Fibroblast of pulmonary artery (primary cell): ENCODE data around the gene ENTREP1.
"Not testable (repeated sequence)": the region's sequence is repeated elsewhere in the genome, so short reads cannot be mapped to it uniquely, and the experiment has no call there.

ENCODE experiments used
- DNase-seq: peaks from one replicate; pipeline ENCODE4 v3.0.0-alpha.2; 2010; ENCODE audit warnings: low read depth
- H3K4me3 ChIP-seq: replicated peaks from 2 replicates; pipeline ENCODE4 v1.5.1; 2011; ENCODE audit warnings: low read depth, mild to moderate bottlenecking, control low read depth, low read length, moderate library complexity
- CTCF ChIP-seq: IDR thresholded peaks from 2 replicates; pipeline ENCODE4 v1.5.1; 2011; ENCODE audit warnings: mild to moderate bottlenecking, control low read depth, low read length, inconsistent platforms; ENCODE audit errors: missing control alignments

ENTREP1 gene

DNA sequence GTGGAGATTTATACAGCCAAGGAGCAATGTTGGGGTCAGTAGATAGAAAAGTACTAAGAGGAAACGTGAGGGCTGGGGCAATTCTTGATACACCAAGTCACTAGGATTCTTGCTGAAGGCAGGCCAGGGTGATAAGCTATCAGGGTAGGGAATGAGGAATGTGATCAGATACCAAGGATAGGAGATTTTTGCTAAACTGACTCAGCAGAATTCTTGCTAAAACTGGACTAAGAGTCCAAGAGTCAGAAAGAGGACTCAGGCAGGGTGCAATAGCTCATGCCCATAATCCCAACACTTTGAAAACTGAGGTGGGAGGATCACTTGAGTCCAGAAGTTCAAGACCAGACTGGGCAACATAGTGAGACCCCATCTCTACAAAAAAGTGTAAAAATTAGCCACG, 71.7 kb downstream of the ENTREP1 start:
- no peak for TF ChIP-seq CTCF
- DNase-seq: no peak
- H3K4me3 ChIP-seq: no peak overlapping the region

GRCh38 chr9:69397384-69398214, 72.6 kb downstream of the ENTREP1 start:
- DNase-seq: peak; percentile 30
- no peak overlapping the region for H3K4me3 ChIP-seq
- no peak for TF ChIP-seq CTCF

DNA sequence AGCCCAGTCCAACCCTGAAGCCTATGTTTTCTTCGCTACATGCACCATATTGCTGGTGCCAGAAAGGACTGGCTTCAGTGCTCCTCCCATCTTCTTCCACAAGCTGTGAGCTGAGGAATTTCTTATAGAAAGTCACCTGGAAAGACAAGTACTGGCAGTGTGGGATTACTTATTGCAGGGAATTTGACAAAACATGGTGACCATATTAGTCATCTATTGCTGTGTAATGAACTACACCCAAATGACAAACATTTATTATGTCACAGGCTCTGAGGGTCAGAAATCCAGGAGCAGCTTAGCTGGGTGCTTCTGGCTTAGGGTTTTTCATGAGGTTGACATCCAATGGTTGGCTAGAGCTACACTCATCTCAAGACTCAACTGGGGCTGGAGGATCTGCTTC, 75.5 kb downstream of the ENTREP1 start:
- no peak for TF ChIP-seq CTCF
- no peak for DNase-seq
- H3K4me3 ChIP-seq: no peak overlapping the region

DNA sequence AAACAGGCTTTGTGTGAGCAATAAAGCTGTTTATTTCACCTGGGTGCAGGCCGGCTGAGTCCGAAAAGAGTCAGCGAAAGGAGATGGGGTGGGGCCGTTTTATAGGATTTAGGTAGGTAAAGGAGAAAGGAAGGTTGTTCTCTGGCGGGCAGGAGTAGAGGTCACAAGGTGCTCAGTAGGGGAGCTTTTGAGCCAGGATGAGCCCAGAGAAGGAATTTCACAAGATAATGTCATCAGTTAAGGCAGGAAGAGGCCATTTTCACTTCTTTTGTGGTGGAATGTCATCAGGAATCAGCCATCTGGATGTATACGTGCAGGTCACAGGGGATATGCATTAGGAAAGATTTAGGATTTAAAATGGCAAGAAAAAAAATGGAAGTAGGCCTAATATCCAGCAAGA, 84.9 kb downstream of the ENTREP1 start:
- DNase-seq, H3K4me3 ChIP-seq: not testable (repeated sequence)

DNA sequence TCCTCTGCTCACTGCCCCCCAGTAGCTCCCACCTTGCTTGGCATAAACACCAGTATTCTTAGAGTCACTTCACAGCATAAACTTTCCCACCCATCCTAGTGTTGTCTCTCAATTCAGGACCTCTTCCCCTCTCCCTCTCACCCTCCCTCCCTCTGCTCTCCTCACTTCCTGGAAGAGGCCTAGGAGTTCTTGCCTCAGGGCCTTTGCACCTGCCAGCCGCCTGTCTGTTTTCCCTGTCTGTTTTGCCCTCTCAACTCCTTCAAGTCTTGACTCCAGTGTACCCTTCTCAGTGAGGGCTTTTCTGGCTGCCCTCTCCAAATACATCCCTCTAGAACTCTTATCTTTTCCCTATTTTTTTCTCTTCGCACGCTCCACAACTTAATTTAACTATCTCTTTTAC, 86.2 kb downstream of the ENTREP1 start:
- no peak overlapping the region for H3K4me3 ChIP-seq
- TF ChIP-seq CTCF: no peak
- no peak for DNase-seq

- DNase-seq: no peak
- no peak overlapping the region for H3K4me3 ChIP-seq
- no peak for TF ChIP-seq CTCF
Measured at GRCh38 chr9:69411931-69412740, 87.1 kb downstream of the ENTREP1 start.

DNA sequence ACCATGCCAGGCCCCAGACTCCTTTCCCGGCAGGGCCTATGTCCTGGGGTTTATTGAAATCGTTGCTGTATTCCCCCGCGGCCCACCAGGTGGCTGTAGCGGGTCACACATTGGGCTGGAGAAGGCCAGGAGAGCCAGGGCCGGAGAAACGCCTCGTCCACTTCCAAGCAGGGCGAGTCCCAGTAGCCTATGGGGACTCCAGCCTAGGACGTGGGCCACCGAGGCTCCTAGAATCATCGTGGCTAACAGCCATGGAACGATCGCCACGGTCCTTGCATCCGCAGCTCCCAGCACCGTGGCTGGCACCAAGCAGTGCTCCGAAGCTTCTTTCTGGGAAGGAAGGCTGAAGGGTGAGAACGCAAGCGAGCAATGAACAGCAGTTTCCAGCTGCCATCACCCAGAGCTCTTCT, 87.7 kb downstream of the ENTREP1 start:
- peak; percentile 77 for DNase-seq
- peak; percentile 82 for TF ChIP-seq CTCF
- H3K4me3 ChIP-seq: peak overlapping the region; percentile 21
